Rectal smooth muscle tissue (tissue), 1 donor: ENCODE measurements around the gene PHACTR3.

ENCODE experiments used
- H3K27ac ChIP-seq: one replicate; pipeline ENCODE4 v1.7.0; 2013; ENCODE audit warnings: low read depth, low read length, inconsistent platforms
- H3K27me3 ChIP-seq: one replicate; pipeline ENCODE4 v1.7.0; 2013; ENCODE audit warnings: low read length; ENCODE audit not compliant: control insufficient read depth, insufficient read depth
- H3K36me3 ChIP-seq: one replicate; pipeline ENCODE4 v1.7.0; 2013; ENCODE audit warnings: low read length; ENCODE audit not compliant: control insufficient read depth, insufficient read depth
- H3K4me1 ChIP-seq: one replicate; pipeline ENCODE4 v1.7.0; 2013; ENCODE audit warnings: low read length; ENCODE audit not compliant: control insufficient read depth, insufficient read depth
- H3K4me3 ChIP-seq: one replicate; pipeline ENCODE4 v1.7.0; 2013; ENCODE audit warnings: low read length
- H3K9ac ChIP-seq: one replicate; pipeline ENCODE4 v1.7.0; 2013; ENCODE audit warnings: low read length

PHACTR3 gene

DNA sequence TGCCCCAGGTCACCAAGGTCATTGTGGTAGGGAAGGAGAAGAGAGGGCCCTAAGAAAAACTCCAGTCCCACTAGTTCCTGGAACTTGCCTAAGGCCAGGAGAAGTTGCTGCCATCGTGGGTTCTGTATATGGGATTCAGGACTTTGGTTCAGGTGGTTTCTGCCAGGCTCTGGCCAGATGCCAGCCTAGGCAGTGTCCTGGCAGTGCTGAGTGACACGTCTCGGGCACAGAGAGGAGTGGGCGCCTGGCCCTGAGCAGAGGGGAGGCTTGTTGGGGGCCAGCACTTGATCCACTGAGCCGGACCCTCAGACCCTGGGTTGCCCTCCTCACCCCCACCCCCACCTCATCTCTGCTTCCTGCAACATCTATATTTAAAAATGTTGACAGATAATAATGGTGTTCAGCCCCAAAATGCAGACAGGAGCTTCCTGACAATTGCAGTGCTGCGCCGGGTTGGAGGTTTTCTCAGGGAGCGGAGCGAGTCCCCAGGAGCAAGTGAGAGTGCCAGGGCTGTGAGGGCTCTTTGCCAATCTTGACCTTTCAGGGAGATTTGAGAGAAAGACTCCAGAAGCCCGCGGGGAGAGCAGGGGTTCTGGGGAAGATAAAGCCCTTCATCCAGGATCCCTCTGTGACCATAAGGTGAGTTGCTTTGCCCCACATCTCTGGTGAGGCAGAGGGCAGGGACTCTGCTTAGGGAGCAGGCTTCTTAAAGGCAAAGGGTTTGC is 71.9 kb downstream of the PHACTR3 start:
- H3K27ac ChIP-seq = no peak overlapping the region
- no peak overlapping the region for H3K4me3 ChIP-seq
- H3K27me3 ChIP-seq = peaks cover 2% of the 10 kb centered on the region
- H3K9ac ChIP-seq = no peak overlapping the region
- H3K4me1 ChIP-seq = no peaks in the 10 kb centered on the region
- H3K36me3 ChIP-seq = no peaks in the 10 kb centered on the region

DNA sequence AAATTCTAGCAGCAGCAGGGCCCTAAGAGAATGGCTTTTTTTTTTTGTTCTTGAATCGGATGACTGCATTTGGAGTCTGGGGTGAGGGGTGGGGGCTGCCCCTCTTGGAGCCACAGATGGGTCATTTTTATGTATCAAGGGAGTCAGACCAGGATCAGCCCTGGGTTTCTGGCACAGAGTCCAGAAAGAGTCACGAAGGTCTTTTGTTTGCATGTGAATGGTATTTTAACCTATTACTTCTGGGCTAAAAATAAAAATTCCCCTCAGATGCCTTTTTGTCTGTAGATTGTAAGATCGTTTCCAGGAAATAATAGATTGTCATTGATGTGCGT is 72.5 kb downstream of the PHACTR3 start:
- Histone ChIP-seq H3K4me1 (no peaks in the 10 kb centered on the region), H3K27ac (no peak overlapping the region), H3K27me3 (peaks cover 2% of the 10 kb centered on the region), H3K4me3 (no peak overlapping the region), H3K9ac (no peak overlapping the region), H3K36me3 (no peaks in the 10 kb centered on the region)

DNA sequence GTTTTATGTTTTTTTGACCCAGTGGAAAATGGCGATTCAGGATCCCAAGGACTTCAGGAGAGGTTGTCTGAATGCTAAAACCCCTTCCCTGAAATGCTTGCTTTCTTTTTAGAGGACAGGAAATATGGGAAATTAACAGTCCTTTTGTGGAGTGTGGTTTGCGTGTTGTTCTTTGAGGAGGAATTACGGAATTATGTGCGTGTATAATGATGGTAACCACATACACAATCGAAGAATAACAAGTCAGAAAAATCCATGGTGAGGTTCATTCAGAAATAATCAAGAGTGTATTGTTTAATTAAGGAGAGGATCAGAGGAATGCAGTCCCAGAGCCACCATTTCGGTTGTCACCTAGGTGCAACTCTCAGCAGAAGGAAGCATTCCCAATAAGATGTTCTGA is 73.2 kb downstream of the PHACTR3 start:
- Histone ChIP-seq H3K4me3 (no peak overlapping the region), H3K4me1 (no peaks in the 10 kb centered on the region), H3K27me3 (peaks cover 2% of the 10 kb centered on the region), H3K27ac (no peak overlapping the region), H3K9ac (no peak overlapping the region), H3K36me3 (no peaks in the 10 kb centered on the region)

DNA sequence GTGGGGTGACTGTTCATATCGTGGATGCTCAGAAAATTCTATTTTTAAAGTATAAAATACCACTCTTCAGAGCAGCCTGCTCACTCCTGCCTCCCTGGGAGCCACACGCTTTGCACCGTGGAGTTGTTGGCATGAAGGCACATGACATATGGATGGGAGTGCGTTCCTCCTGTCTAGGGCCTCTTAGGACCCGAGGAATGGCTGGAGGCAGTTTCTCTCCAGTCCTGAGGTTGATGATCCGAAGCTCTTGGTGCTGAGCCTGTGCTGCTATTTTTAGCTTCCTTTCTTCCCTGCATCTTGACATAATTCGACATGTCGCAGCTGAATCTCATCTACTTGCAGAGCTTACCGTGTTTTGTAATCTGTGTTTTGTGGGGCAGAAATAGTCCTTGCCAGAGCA is 73.9 kb downstream of the PHACTR3 start:
- H3K4me1 ChIP-seq = no peaks in the 10 kb centered on the region
- peaks cover 2% of the 10 kb centered on the region for H3K27me3 ChIP-seq
- no peaks in the 10 kb centered on the region for H3K36me3 ChIP-seq
- H3K9ac ChIP-seq = no peak overlapping the region
- H3K4me3 ChIP-seq = no peak overlapping the region
- H3K27ac ChIP-seq = no peak overlapping the region

DNA sequence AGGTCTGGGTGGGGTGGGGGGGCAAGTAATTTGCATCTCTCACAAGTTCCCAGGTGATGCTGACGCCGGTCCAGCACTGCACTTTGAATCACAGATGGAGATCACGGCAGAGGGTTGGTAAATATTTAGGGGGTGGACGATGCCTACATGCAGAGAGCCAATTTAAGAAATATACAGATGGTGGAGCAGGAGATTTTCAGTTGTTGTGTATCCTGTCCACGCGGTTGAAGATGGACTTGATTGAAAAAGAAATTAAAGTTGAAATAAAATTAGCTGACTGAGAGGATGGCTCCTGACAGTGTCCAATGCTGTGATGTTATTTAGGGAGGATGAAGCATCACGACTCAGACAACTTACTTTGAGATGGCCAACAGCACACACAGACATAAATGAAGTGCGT is 74.6 kb downstream of the PHACTR3 start:
- Histone ChIP-seq H3K27ac (no peak overlapping the region), H3K27me3 (peaks cover 2% of the 10 kb centered on the region), H3K36me3 (no peaks in the 10 kb centered on the region), H3K9ac (no peak overlapping the region), H3K4me3 (no peak overlapping the region), H3K4me1 (no peaks in the 10 kb centered on the region)

DNA sequence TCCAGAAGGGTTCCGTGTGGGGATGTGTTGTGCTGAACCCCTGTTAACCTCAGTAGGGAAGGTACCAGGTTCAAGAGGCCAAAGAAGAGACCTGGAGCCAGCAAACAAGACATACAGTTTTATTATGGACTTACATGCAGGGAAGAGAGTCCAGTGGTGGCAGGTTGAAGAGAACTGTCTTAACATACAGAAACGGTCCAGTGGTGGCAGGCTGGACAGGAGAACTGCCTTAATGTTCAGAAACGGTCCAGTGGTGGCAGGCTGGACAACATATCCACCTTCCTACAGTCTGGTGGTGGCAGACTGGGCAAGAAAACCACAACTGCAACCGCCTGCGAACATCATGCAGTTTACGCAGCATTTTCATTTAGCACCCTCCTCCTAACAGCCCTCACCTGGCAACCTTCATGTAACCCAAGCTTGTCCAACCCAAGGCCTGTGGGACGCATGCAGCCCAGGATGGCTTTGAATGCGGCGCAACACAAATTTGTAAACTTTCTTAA is 75.9 kb downstream of the PHACTR3 start:
- peaks cover 2% of the 10 kb centered on the region for H3K27me3 ChIP-seq
- H3K27ac ChIP-seq = no peak overlapping the region

DNA sequence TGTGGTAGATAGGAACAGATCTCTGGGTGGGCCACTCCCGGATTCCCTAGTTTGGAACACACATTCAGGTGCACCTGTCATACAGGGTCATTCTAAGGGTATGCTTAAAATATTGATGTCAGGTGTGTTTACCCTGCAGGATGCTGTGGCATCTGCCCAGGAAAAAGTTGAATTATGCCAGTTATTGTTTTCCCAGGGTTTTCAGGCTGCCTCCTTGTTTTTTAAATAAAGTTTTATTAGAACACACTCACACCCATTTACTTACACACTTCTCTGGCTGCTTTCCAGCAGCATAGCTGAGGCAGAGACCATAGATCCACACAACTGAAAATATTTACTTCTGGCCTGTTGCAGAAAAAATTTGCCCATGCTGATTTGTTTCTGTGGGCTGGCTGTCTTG is 76.5 kb downstream of the PHACTR3 start:
- H3K27ac ChIP-seq = no peak overlapping the region
- H3K27me3 ChIP-seq = no peaks in the 10 kb centered on the region
- no peak overlapping the region for H3K9ac ChIP-seq
- no peaks in the 10 kb centered on the region for H3K4me1 ChIP-seq
- H3K4me3 ChIP-seq = no peak overlapping the region
- H3K36me3 ChIP-seq = no peaks in the 10 kb centered on the region

More for the DNA sequence above, 75.9 kb downstream of the PHACTR3 start:
- no peaks in the 10 kb centered on the region for H3K4me1 ChIP-seq
- H3K36me3 ChIP-seq = no peaks in the 10 kb centered on the region
- no peak overlapping the region for H3K9ac ChIP-seq
- no peak overlapping the region for H3K4me3 ChIP-seq

DNA sequence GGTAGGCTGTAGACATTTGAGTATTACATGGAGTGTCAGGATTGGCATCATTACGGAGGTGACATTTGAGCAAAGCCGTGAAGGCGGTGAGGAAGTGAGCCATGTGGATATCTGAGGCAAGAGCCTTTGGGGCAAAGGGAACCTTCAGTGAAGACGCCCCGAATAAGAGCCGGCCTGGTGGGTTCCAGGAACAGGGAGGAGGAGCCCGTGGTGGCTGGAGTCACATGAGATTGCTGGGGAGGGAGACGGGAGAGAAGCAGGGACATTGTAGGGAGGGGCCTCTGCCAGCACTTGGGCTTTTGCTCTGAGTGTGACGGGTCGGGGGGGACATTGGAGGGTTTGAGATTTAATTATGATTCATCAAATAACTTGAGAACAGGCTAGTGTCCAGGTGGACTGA is 78.3 kb downstream of the PHACTR3 start:
- Histone ChIP-seq H3K4me3 (no peak overlapping the region), H3K27ac (no peak overlapping the region), H3K27me3 (no peaks in the 10 kb centered on the region), H3K4me1 (no peaks in the 10 kb centered on the region), H3K36me3 (no peaks in the 10 kb centered on the region), H3K9ac (no peak overlapping the region)

DNA sequence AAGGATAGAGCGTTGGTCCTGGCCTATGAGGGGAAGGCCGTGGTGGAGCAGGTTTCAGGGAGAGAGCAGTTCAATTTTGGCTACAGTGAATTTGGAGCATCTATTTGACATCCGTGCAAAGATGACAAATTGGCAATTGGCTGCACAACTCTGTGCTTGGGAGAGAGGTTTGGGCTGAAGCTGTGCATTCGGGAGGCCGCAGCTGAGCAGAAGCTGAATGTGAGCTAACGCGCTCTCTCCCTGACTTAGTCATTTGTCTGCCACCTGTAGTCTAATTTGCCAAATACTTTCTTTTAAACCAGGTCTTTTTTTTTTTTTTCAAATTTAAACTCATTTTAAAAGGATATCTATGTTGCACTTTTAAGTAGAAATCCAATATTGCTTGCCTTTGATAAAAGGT is 78.8 kb downstream of the PHACTR3 start:
- Histone ChIP-seq H3K27me3 (no peaks in the 10 kb centered on the region), H3K4me1 (no peaks in the 10 kb centered on the region), H3K36me3 (no peaks in the 10 kb centered on the region), H3K27ac (no peak overlapping the region), H3K4me3 (no peak overlapping the region), H3K9ac (no peak overlapping the region)

DNA sequence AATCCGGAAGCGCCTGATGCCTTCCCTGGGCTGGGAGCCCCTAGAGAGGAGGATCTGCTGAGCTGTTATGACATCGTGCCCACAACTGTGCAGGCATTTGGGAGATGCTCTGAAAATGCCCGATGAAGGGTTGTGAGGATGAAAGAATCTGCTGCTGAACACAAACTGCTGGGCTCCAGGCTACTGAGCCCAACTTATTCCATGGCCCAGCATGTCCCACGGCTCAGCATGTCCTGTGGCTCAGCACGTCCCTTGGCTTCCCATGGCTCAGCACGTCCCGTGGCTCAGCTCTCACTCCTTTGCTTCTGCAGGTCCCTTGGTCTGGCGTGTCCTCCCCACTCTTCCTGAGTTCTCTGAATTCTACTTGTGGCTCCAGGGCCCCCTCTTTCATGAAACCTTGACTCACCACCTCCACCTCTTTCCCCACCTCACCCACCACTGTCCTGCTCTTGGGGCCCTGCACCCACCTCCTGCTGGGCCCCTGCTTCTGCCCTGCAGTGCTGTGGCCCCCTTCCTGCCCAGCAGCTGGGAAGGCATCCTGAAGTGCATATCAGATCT is 80.4 kb downstream of the PHACTR3 start:
- Histone ChIP-seq H3K27me3 (no peaks in the 10 kb centered on the region), H3K4me3 (no peak overlapping the region), H3K27ac (no peak overlapping the region), H3K36me3 (no peaks in the 10 kb centered on the region), H3K9ac (no peak overlapping the region), H3K4me1 (no peaks in the 10 kb centered on the region)

DNA sequence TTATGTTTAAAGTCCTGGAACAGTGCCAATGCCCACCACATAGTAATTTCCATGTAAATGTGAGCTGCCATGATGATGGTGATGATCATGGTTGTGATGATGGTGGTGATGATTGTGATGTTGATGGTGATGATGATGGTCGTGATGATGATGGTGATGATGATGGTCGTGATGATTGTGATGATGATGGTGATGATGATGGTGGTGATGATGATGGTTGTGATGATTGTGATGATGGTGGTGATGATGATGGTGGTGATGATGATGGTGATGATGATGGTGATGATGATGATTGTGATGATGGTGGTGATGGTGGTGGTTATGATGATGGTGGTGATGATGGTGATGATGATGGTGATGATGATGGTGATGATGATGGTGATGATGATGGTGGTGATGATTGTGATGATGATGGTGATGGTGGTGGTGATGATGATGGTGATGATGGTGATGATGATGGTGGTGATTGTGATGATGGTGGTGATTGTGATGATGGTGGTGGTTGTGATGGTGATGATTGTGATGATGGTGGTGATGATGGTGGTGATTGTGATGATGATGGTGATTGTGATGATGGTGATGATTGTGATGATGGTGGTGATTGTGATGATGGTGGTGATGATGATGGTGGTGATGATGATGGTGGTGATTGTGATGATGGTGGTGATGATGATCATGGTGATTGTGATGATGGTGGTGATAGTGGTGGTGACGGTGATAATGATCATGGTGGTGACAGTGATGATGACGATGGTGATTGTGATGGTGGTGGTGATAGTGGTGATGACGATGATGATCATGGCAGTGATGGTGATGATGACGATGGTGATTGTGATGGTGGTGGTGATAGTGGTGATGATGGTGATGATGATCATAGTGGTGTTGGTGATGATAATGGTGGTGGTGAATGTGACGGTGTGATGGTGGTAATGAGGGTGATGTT is 82.3 kb downstream of the PHACTR3 start:
- no peaks in the 10 kb centered on the region for H3K36me3 ChIP-seq
- H3K4me1 ChIP-seq = no peaks in the 10 kb centered on the region
- H3K27ac ChIP-seq = no peak overlapping the region
- H3K4me3 ChIP-seq = no peak overlapping the region
- no peak overlapping the region for H3K9ac ChIP-seq
- no peaks in the 10 kb centered on the region for H3K27me3 ChIP-seq

DNA sequence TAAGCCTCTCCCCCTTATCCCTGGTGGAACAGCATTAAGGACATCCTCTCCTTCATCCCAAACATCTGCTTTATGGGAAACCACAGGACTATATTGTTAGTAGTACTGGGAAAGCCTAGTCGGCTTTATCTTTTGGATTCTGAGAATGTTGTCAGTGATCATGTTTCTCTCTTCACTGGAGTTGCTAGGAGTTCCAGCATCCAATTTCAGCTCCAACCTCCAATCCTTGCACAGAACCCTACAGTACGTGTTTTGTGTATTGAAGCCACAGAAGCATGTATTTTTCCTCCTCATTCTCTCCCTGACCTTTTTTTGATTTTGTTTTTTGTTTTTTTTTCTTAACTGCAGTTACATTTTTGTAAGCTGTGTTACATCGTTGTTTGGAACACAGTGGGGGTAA is 84.0 kb downstream of the PHACTR3 start:
- Histone ChIP-seq H3K9ac (no peak overlapping the region), H3K4me1 (no peaks in the 10 kb centered on the region), H3K36me3 (no peaks in the 10 kb centered on the region), H3K27me3 (no peaks in the 10 kb centered on the region), H3K27ac (no peak overlapping the region), H3K4me3 (no peak overlapping the region)
